Lower lobe of right lung (tissue), 2 donors: ENCODE measurements around the gene C16orf87. TPM values are rescaled to one million over a fixed set of nuclear protein-coding genes. Genes with fewer than 3 reads are reported as not detected.

ENCODE experiments used
- ATAC-seq, 2 donors: fragments of 200-7000 bp; cut with Tn5 transposase; one replicate each; pipeline ENCODE4 v1.9.1; 2020 to 2022; ENCODE audit warnings: mild to moderate bottlenecking in 2 of 2, moderate library complexity in 2 of 2
- DNase-seq: peaks from one replicate; pipeline ENCODE4 v3.0.0-alpha.2; 2020
- H3K27ac ChIP-seq: fragments of 200-600 bp; one replicate; pipeline ENCODE4 v1.8.0; 2022
- H3K27me3 ChIP-seq: fragments of 200-600 bp; one replicate; pipeline ENCODE4 v1.8.0; 2022; ENCODE audit warnings: low read depth
- H3K36me3 ChIP-seq: fragments of 200-600 bp; one replicate; pipeline ENCODE4 v1.8.0; 2022; ENCODE audit warnings: mild to moderate bottlenecking
- H3K4me1 ChIP-seq: fragments of 200-600 bp; one replicate; pipeline ENCODE4 v1.8.0; 2022
- H3K4me3 ChIP-seq: fragments of 200-600 bp; one replicate; pipeline ENCODE4 v1.8.0; 2022; ENCODE audit warnings: mild to moderate bottlenecking
- H3K9me3 ChIP-seq: fragments of 200-600 bp; one replicate; pipeline ENCODE4 v1.8.0; 2022
- intact Hi-C: fragments of 100-400 bp; cut with DNase I; formaldehyde crosslinking; loops from one replicate; pipeline ENCODE4 v1.11.0; 2022
- total RNA-seq: library from RNA; stranded (reverse); fragmentation: NEBNext Ultra II Directional; extraction: Animal tissue kit (Norgen Biotek cat#: 25700); gene quantifications from one replicate; pipeline ENCODE4 v1.2.1, GENCODE V29; 2021
- TF ChIP-seq, protein P1 (sequence below): fragments of 200-600 bp; IDR thresholded peaks from one replicate; pipeline ENCODE4 v1.8.0; 2022; ENCODE audit warnings: antibody characterized with exemption, mild to moderate bottlenecking
- donor health status: DM: no; HTN: yes; CAD: no; lungs with severe emphysema.

Gene C16orf87
- total RNA-seq, 1 donor from 2014 or later = 5.8 TPM

DNA sequence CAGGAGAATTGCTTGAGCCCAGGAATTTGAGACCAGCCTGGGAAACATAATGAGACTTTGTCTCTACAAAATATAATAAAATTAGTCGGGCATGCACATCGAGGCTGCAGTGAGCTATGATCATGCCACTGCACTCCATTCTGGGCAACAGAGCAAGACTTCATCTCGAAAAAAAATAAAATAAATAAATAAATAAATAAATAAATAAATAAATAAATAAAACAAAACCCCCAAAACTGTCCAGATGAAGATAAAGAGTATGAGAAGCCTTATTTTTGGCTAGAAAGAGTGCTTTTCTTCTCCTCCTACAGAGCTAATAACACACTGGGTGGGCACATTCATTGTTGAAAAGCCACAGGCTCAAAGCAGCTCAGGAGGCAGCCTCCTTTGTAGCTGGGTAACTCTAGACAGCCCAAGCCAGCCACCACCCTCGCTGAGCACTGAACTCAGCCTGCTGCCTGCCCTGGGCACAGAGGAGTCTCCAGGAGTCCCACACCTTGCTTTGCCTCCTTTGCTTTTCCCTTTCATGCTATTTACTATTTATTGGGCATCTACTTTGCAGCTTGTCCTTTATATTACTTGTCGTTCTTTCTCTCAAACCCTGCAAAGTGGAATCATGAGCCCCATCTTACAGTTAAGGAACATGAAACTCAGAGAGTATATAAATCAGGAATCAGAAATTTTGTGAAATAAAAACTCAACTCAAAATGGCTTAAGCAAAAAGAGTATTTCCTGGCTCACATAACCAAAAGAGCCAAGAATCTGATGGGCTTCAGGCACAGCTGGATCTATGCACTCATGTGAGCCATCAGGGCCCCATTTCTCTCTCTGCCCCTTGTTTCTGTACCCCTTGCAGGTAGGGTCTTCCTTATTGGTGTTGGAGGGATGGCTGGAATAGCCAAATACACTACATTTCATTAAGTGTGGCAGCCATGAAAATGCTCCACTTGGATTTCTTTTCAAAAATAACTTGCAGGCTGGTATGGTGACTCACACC lies 18.1 kb upstream of the C16orf87 start:
- TF ChIP-seq, protein P1, sequence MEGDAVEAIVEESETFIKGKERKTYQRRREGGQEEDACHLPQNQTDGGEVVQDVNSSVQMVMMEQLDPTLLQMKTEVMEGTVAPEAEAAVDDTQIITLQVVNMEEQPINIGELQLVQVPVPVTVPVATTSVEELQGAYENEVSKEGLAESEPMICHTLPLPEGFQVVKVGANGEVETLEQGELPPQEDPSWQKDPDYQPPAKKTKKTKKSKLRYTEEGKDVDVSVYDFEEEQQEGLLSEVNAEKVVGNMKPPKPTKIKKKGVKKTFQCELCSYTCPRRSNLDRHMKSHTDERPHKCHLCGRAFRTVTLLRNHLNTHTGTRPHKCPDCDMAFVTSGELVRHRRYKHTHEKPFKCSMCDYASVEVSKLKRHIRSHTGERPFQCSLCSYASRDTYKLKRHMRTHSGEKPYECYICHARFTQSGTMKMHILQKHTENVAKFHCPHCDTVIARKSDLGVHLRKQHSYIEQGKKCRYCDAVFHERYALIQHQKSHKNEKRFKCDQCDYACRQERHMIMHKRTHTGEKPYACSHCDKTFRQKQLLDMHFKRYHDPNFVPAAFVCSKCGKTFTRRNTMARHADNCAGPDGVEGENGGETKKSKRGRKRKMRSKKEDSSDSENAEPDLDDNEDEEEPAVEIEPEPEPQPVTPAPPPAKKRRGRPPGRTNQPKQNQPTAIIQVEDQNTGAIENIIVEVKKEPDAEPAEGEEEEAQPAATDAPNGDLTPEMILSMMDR = no peak

GRCh38 chr16:46845952-46846351 lies 15.0 kb upstream of the C16orf87 start:
- H3K9me3 ChIP-seq = no peaks in the 10 kb centered on the region
- no peaks in the 10 kb centered on the region for H3K36me3 ChIP-seq
- H3K27ac ChIP-seq = no peak overlapping the region
- DNase-seq (no peak), ATAC-seq (no peak)
- TF ChIP-seq, protein P1 = no peak
- H3K4me3 ChIP-seq = no peak overlapping the region
- H3K27me3 ChIP-seq = peaks cover 24% of the 10 kb centered on the region
- intact Hi-C loops = no loop called here
- H3K4me1 ChIP-seq = no peaks in the 10 kb centered on the region

More for the DNA sequence above, 18.1 kb upstream of the C16orf87 start:
- intact Hi-C loops = no loop called here
- ATAC-seq = no peak
- no peak overlapping the region for H3K27ac ChIP-seq
- no peaks in the 10 kb centered on the region for H3K4me1 ChIP-seq
- H3K4me3 ChIP-seq = no peak overlapping the region
- no peak for DNase-seq
- H3K27me3 ChIP-seq = peaks cover 17% of the 10 kb centered on the region
- H3K9me3 ChIP-seq = no peaks in the 10 kb centered on the region
- H3K36me3 ChIP-seq = no peaks in the 10 kb centered on the region

GRCh38 chr16:46844771-46845170 lies 13.8 kb upstream of the C16orf87 start:
- H3K27me3 ChIP-seq = peaks cover 24% of the 10 kb centered on the region
- no peaks in the 10 kb centered on the region for H3K9me3 ChIP-seq
- no peak overlapping the region for H3K27ac ChIP-seq
- intact Hi-C loops = no loop called here
- H3K4me3 ChIP-seq = no peak overlapping the region
- H3K4me1 ChIP-seq = no peaks in the 10 kb centered on the region
- DNase-seq (no peak), ATAC-seq (no peak)
- TF ChIP-seq, protein P1 = no peak
- no peaks in the 10 kb centered on the region for H3K36me3 ChIP-seq

DNA sequence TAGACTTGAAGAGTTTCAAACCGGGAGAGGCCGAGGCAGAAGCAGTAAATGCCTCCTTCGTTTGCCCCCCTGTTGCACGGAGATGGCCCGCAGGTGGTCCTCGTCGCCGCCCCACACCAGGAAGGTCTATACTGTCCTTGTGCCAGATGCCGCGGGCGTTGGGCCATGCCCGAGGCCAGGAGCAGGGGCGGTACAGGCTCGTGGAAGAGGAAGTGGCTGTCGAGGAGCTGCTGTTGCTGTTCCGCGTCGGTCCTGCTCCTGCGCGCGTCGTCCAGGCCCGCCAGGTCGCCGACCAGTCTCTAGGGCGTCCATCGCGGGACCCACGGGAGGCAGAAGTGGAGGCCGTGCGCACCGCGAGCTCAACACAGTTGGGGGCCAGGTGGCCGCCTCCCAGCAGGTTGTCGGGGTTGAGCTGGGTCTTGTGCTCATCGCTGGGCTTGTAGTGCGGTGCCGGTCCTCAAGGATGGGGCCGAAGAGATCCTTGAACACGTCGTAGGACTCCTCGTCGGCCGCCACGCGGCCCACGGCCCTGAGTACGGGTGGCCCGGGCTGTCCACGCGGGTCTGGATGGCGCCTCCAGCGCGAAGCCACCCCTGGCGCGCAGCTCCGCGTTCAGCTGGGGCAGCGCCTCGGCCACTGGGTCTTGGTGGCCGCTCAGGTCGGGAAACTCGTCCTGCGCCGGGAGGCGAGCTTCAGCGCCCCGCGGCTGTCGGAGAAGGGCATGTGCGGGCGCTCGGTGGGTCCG lies 13.1 kb upstream of the C16orf87 start:
- Histone ChIP-seq H3K36me3 (no peaks in the 10 kb centered on the region), H3K4me3 (peak overlapping the region; percentile 23), H3K27ac (no peak overlapping the region), H3K4me1 (no peaks in the 10 kb centered on the region), H3K9me3 (no peaks in the 10 kb centered on the region), H3K27me3 (peaks cover 24% of the 10 kb centered on the region)
- peak; percentile 55 for DNase-seq
- intact Hi-C loops = no loop called here
- peak; percentile 33 to 69 for ATAC-seq
- TF ChIP-seq, protein P1 = no peak

DNA sequence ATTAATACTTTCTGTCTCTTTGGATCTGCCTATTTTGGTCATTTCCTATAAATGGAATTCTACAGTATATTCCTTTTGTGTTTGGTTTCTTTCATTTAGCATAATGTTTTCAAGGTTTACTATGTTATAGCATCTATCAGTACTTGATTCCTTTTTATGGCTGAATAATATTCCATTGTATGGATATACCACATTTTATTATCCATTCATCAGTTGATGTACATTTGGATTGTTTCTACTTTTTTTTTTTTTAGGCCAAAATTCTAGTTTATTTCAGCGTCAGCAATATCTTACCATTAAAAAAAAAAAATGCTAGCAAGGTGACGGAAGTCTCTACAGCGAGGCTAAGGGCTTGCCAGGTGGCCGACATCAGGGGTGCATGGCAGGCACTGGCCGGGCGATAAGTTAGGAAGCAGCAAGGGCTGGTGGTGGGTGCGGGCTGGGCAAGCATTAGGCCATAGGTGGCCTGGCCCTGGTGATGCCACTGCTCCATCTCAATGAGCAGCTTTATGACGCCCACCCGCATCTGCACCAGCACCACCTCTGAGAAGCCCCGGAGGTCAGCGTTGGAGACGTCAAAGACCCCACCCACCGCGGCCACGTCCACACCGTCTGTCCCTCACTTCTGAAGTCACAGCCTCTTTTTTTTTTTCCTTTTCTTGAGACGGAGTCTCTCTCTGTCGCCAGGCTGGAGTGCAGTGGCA lies 11.4 kb upstream of the C16orf87 start:
- TF ChIP-seq, protein P1 = no peak
- DNase-seq = no peak
- Histone ChIP-seq H3K27ac (no peak overlapping the region), H3K36me3 (no peaks in the 10 kb centered on the region), H3K9me3 (no peaks in the 10 kb centered on the region), H3K4me1 (no peaks in the 10 kb centered on the region), H3K4me3 (no peak overlapping the region), H3K27me3 (peaks cover 24% of the 10 kb centered on the region)
- intact Hi-C loops = no loop called here
- ATAC-seq = peak in 1 of 2 donors; percentile 30
